Measurements from ENCODE around the gene EXOC6. TPM values are rescaled to one million over a fixed set of nuclear protein-coding genes. Genes with fewer than 3 reads are reported as not detected.
A peak's percentile ranks its signal among the peaks of the same experiment; 100 is the strongest.
"Not testable (repeated sequence)": the region's sequence is repeated elsewhere in the genome, so short reads cannot be mapped to it uniquely, and the experiment has no call there.

The EXOC6 gene
- total RNA-seq, 1 donor from 2014 or later: 21.7 TPM

- H3K36me3 Mint-ChIP-seq (ENCODE audit: insufficient read depth): peaks cover 16% of the 10 kb centered on the region
- H3K27me3 Mint-ChIP-seq: no peaks in the 10 kb centered on the region
- H3K4me3 Mint-ChIP-seq (ENCODE audit: low read depth): no peak overlapping the region
- TF ChIP-seq, protein P1, sequence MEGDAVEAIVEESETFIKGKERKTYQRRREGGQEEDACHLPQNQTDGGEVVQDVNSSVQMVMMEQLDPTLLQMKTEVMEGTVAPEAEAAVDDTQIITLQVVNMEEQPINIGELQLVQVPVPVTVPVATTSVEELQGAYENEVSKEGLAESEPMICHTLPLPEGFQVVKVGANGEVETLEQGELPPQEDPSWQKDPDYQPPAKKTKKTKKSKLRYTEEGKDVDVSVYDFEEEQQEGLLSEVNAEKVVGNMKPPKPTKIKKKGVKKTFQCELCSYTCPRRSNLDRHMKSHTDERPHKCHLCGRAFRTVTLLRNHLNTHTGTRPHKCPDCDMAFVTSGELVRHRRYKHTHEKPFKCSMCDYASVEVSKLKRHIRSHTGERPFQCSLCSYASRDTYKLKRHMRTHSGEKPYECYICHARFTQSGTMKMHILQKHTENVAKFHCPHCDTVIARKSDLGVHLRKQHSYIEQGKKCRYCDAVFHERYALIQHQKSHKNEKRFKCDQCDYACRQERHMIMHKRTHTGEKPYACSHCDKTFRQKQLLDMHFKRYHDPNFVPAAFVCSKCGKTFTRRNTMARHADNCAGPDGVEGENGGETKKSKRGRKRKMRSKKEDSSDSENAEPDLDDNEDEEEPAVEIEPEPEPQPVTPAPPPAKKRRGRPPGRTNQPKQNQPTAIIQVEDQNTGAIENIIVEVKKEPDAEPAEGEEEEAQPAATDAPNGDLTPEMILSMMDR (IDR thresholded peaks at IDR 0.05; ENCODE audit: unreplicated experiment): no peak
- no peak for DNase-seq (ENCODE audit: low spot score, unreplicated experiment)
- H3K4me1 Mint-ChIP-seq (ENCODE audit: low read depth): no peaks in the 10 kb centered on the region
- H3K27ac Mint-ChIP-seq: no peak overlapping the region
- H3K9me3 Mint-ChIP-seq (ENCODE audit: low read depth): peaks cover 4% of the 10 kb centered on the region
These were observed 59.0 kb downstream of the EXOC6 start for GRCh38 chr10:92907280-92907679.

DNA sequence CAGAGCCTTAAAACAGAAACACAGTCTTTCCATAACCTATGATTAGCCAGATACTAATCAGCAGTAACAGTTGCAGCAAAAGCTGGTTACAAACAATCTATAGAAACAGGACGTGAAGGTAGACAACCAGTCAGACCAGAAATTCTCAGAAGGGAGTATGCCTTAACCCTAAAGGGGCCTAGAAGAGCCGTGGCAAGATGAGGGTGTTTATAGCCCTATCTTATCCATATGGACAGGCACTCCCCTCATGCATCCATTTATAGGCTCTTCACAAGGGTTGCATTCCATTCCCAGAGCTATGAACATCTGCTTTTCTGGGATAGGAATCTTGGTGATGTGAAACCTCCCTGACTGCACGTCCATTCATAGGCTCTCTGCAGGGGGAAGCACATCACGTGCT is 64.3 kb downstream of the EXOC6 start:
- H3K27ac Mint-ChIP-seq; H3K36me3 Mint-ChIP-seq (ENCODE audit: insufficient read depth); H3K9me3 Mint-ChIP-seq (ENCODE audit: low read depth); H3K27me3 Mint-ChIP-seq; H3K4me3 Mint-ChIP-seq (ENCODE audit: low read depth); DNase-seq (ENCODE audit: low spot score, unreplicated experiment); H3K4me1 Mint-ChIP-seq (ENCODE audit: low read depth): not testable (repeated sequence)

GRCh38 chr10:92913973-92914372 is 65.7 kb downstream of the EXOC6 start:
- DNase-seq (ENCODE audit: low spot score, unreplicated experiment): no peak
- H3K4me3 Mint-ChIP-seq (ENCODE audit: low read depth): no peak overlapping the region
- H3K27me3 Mint-ChIP-seq: no peaks in the 10 kb centered on the region
- peaks cover 9% of the 10 kb centered on the region for H3K36me3 Mint-ChIP-seq (ENCODE audit: insufficient read depth)
- H3K9me3 Mint-ChIP-seq (ENCODE audit: low read depth): no peaks in the 10 kb centered on the region
- no peaks in the 10 kb centered on the region for H3K4me1 Mint-ChIP-seq (ENCODE audit: low read depth)
- H3K27ac Mint-ChIP-seq: no peak overlapping the region
- TF ChIP-seq, protein P1 (IDR thresholded peaks at IDR 0.05; ENCODE audit: unreplicated experiment): no peak

- Mint-ChIP-seq H3K4me1 (ENCODE audit: low read depth) (no peaks in the 10 kb centered on the region), H3K36me3 (ENCODE audit: insufficient read depth) (peaks cover 14% of the 10 kb centered on the region), H3K27me3 (no peaks in the 10 kb centered on the region), H3K4me3 (ENCODE audit: low read depth) (no peak overlapping the region), H3K9me3 (ENCODE audit: low read depth) (no peaks in the 10 kb centered on the region), H3K27ac (no peak overlapping the region)
- DNase-seq (ENCODE audit: low spot score, unreplicated experiment): peak; percentile 29
- TF ChIP-seq, protein P1 (IDR thresholded peaks at IDR 0.05; ENCODE audit: unreplicated experiment): peak; percentile 76
These were observed 66.4 kb downstream of the EXOC6 start for GRCh38 chr10:92914478-92915325.

- no peak for DNase-seq (ENCODE audit: low spot score, unreplicated experiment)
- H3K27me3 Mint-ChIP-seq: no peaks in the 10 kb centered on the region
- TF ChIP-seq, protein P1 (IDR thresholded peaks at IDR 0.05; ENCODE audit: unreplicated experiment): no peak
- H3K4me1 Mint-ChIP-seq (ENCODE audit: low read depth): no peaks in the 10 kb centered on the region
- peaks cover 21% of the 10 kb centered on the region for H3K36me3 Mint-ChIP-seq (ENCODE audit: insufficient read depth)
- H3K9me3 Mint-ChIP-seq (ENCODE audit: low read depth): peaks cover 8% of the 10 kb centered on the region
- H3K4me3 Mint-ChIP-seq (ENCODE audit: low read depth): no peak overlapping the region
- H3K27ac Mint-ChIP-seq: no peak overlapping the region
These were observed 67.6 kb downstream of the EXOC6 start for GRCh38 chr10:92915892-92916291.

DNA sequence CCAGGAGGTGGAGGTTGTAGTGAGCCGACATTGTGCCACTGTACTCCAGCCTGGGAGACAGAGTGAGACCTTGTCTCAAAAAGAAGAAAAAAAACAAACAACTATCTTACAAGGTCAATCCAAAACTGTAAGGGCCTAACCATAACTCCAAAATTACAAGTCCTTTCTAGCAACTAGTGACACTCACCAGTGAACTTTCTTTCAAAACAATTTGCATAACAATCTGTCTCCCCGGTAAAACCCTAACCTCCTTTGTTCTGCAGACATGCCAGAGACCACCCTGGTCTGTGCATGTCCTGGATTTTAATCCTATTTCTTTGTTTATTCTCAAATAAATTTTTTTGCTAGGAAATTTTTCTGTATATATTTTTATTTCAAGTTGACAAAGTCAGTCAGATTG is 68.1 kb downstream of the EXOC6 start:
- TF ChIP-seq, protein P1 (IDR thresholded peaks at IDR 0.05; ENCODE audit: unreplicated experiment): no peak
- no peak overlapping the region for H3K4me3 Mint-ChIP-seq (ENCODE audit: low read depth)
- no peaks in the 10 kb centered on the region for H3K4me1 Mint-ChIP-seq (ENCODE audit: low read depth)
- peaks cover 10% of the 10 kb centered on the region for H3K9me3 Mint-ChIP-seq (ENCODE audit: low read depth)
- peaks cover 25% of the 10 kb centered on the region for H3K36me3 Mint-ChIP-seq (ENCODE audit: insufficient read depth)
- no peak overlapping the region for H3K27ac Mint-ChIP-seq
- no peaks in the 10 kb centered on the region for H3K27me3 Mint-ChIP-seq
- no peak for DNase-seq (ENCODE audit: low spot score, unreplicated experiment)

Data from progenitor cell of endocrine pancreas (in vitro differentiated cells).